ENCODE data around the gene SIRT3. TPM values are rescaled to one million over a fixed set of nuclear protein-coding genes. Genes with fewer than 3 reads are reported as not detected.
A peak's percentile ranks its signal among the peaks of the same experiment; 100 is the strongest.

SIRT3 gene
- 17.0 and 17.3 TPM in 2 replicates for total RNA-seq

- peak; percentile 80 for DNase-seq (ENCODE audit: low spot score)
- Mint-ChIP-seq H3K27ac (peak within 1 kb of the TSS; percentile 100), H3K9me3 (no peaks in the 10 kb centered on the region), H3K27me3 (ENCODE audit: low read depth) (no peaks in the 10 kb centered on the region), H3K4me1 (ENCODE audit: low read depth) (peaks cover 44% of the 10 kb centered on the region), H3K4me3 (ENCODE audit: low read depth) (peak within 1 kb of the TSS; percentile 96), H3K36me3 (ENCODE audit: low read depth) (peaks cover 29% of the 10 kb centered on the region)
- intact Hi-C loops (cut with micrococcal nuclease), result loop anchor here (1.0 to 2.0 kb wide), 3 partner anchors 29 to 77 kb away; partner anchors contain the start of genes BET1L and RIC8A
Measured at GRCh38 chr11:235997-236773, at the start of gene SIRT3. TSS of gene SIRT3 (minus strand) at chr11:236342. CDS start at chr11:236328, 14 bp downstream.

DNA sequence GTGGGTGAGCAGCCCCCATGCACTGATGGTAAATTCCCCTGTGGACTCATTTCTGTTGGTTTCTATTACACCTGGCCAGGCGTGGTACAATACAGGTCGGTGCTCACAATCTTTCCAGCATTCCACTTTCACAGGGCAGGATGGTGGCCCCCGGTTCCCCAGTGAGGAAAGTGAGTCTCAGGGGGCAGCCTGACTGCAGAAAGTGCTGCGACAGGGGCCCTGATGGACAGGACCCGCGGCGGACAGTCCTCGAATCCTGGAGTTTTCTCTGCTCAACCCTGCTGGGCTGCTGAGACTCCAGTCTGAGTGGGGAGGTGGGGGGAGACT lies 49.7 kb upstream of the SIRT3 start:
- peaks cover 8% of the 10 kb centered on the region for H3K36me3 Mint-ChIP-seq (ENCODE audit: low read depth)
- no peaks in the 10 kb centered on the region for H3K9me3 Mint-ChIP-seq
- intact Hi-C loops (cut with micrococcal nuclease), result no loop called here
- DNase-seq (ENCODE audit: low spot score), result no peak
- H3K4me1 Mint-ChIP-seq (ENCODE audit: low read depth), result peaks cover 33% of the 10 kb centered on the region
- H3K27ac Mint-ChIP-seq, result no peak overlapping the region
- peaks cover 43% of the 10 kb centered on the region for H3K27me3 Mint-ChIP-seq (ENCODE audit: low read depth)
- H3K4me3 Mint-ChIP-seq (ENCODE audit: low read depth), result no peak overlapping the region

GRCh38 chr11:285021-285893 lies 49.1 kb upstream of the SIRT3 start:
- DNase-seq (ENCODE audit: low spot score), result no peak
- intact Hi-C loops (cut with micrococcal nuclease), result no loop called here

GRCh38 chr11:284105-285020 lies 48.2 kb upstream of the SIRT3 start:
- Mint-ChIP-seq H3K4me3 (ENCODE audit: low read depth) (no peak overlapping the region), H3K27ac (no peak overlapping the region), H3K36me3 (ENCODE audit: low read depth) (peaks cover 8% of the 10 kb centered on the region), H3K9me3 (no peaks in the 10 kb centered on the region), H3K4me1 (ENCODE audit: low read depth) (peaks cover 35% of the 10 kb centered on the region), H3K27me3 (ENCODE audit: low read depth) (peaks cover 47% of the 10 kb centered on the region)
- no peak for DNase-seq (ENCODE audit: low spot score)
- intact Hi-C loops (cut with micrococcal nuclease), result no loop called here

More at GRCh38 chr11:285021-285893, 49.1 kb upstream of the SIRT3 start:
- Mint-ChIP-seq H3K36me3 (ENCODE audit: low read depth) (peaks cover 8% of the 10 kb centered on the region), H3K27me3 (ENCODE audit: low read depth) (peaks cover 45% of the 10 kb centered on the region), H3K27ac (no peak overlapping the region), H3K9me3 (no peaks in the 10 kb centered on the region), H3K4me1 (ENCODE audit: low read depth) (peaks cover 35% of the 10 kb centered on the region), H3K4me3 (ENCODE audit: low read depth) (no peak overlapping the region)

DNA sequence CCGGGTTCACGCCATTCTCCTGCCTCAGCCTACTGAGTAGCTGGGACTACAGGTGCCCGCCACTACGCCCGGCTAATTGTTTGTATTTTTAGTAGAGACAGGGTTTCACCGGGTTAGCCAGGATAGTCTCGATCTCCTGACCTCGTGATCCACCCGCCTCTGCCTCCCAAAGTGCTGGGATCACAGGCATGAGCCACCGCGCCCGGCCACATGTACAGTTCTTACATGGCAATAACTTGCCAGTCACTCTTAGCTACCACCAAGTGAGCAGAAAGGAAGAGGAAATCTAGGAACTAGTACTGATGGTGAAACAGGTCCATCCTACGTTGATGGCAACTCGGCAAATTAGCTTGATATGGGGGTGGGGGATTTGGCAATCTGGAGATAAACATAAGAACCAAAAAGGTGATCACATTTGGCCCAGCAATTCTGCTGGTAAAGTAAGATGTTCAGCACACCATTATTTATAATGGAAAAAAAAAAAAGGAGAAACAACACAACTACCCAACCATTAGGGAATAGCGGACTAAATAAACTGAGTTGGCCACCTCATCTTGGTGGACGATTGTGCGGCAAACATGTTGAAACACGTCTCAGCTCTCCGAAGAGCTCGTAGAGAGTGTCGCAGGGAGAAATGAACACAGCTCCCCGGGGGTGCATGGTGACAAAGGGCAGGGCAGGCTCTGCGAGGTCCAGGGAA lies 47.4 kb upstream of the SIRT3 start:
- intact Hi-C loops (cut with micrococcal nuclease), result no loop called here
- Mint-ChIP-seq H3K4me1 (ENCODE audit: low read depth) (peaks cover 37% of the 10 kb centered on the region), H3K27me3 (ENCODE audit: low read depth) (peaks cover 49% of the 10 kb centered on the region), H3K9me3 (no peaks in the 10 kb centered on the region), H3K27ac (no peak overlapping the region), H3K36me3 (ENCODE audit: low read depth) (peaks cover 8% of the 10 kb centered on the region), H3K4me3 (ENCODE audit: low read depth) (no peak overlapping the region)
- DNase-seq (ENCODE audit: low spot score), result no peak

DNA sequence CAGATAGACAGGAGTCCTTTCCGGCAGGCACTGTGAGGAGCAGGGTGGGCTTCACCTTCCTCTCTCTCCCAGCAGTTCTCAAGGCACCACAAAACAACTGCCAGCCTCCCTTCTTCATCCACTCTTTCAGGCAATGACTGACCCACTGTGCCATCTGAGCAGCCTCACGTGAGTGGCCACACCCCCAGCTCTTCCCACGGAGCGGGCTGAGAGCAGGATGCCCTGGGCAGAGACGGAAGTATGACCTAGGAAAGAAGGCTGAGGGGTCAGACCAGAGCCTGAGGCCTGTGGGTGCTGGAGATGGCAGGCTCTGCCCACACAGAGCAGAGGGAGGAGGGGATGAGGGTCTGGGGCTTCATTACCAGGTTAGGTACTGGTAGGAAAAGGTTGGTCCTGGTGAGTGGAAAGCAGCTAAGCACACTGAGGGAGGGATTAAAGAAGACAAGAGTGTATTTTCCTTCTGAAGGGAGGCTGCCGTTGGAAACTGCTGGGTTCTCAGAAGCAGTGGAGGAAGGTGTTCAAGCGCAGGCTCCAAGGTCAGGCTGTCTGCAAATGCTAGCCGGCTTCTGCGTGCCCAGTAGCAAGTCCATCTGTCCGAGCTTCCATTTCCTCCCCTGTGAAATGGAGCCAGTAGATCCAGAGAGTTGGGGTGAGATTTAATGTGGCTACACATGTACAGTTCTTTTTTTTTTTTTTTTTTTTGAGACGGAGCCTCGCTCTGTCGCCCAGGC lies 46.7 kb upstream of the SIRT3 start:
- H3K4me3 Mint-ChIP-seq (ENCODE audit: low read depth), result peak overlapping the region; percentile 65
- H3K4me1 Mint-ChIP-seq (ENCODE audit: low read depth), result peaks cover 39% of the 10 kb centered on the region
- intact Hi-C loops (cut with micrococcal nuclease), result no loop called here
- peaks cover 8% of the 10 kb centered on the region for H3K36me3 Mint-ChIP-seq (ENCODE audit: low read depth)
- DNase-seq (ENCODE audit: low spot score), result no peak
- peaks cover 45% of the 10 kb centered on the region for H3K27me3 Mint-ChIP-seq (ENCODE audit: low read depth)
- no peaks in the 10 kb centered on the region for H3K9me3 Mint-ChIP-seq
- H3K27ac Mint-ChIP-seq, result no peak overlapping the region

DNA sequence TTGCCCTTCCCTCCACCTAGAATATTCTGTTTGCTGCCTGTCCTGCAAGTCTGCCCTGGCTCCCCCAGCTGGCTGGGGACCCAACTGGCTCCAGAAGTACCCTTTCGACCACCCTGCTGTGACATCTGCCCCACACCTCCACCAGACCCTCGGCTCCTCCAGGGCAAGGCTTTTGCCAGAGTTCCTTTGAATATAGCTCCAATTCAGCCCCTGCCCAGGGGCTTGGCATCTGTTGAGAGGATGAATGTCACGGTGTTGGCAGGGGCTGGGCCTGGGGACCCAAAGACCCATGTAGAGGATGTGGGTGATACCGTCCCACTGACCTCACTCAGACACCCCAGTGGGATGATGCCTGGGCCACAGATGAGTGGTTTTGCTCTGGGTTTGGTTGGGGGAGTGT lies 46.0 kb upstream of the SIRT3 start:
- no peak for DNase-seq (ENCODE audit: low spot score)
- H3K4me1 Mint-ChIP-seq (ENCODE audit: low read depth), result peaks cover 38% of the 10 kb centered on the region
- H3K36me3 Mint-ChIP-seq (ENCODE audit: low read depth), result peaks cover 13% of the 10 kb centered on the region
- H3K9me3 Mint-ChIP-seq, result no peaks in the 10 kb centered on the region
- intact Hi-C loops (cut with micrococcal nuclease), result no loop called here
- no peak overlapping the region for H3K27ac Mint-ChIP-seq
- H3K4me3 Mint-ChIP-seq (ENCODE audit: low read depth), result peak overlapping the region; percentile 65
- H3K27me3 Mint-ChIP-seq (ENCODE audit: low read depth), result peaks cover 44% of the 10 kb centered on the region

- peaks cover 38% of the 10 kb centered on the region for H3K4me1 Mint-ChIP-seq (ENCODE audit: low read depth)
- peaks cover 45% of the 10 kb centered on the region for H3K27me3 Mint-ChIP-seq (ENCODE audit: low read depth)
Measured at GRCh38 chr11:281486-282161, 45.5 kb upstream of the SIRT3 start.

DNA sequence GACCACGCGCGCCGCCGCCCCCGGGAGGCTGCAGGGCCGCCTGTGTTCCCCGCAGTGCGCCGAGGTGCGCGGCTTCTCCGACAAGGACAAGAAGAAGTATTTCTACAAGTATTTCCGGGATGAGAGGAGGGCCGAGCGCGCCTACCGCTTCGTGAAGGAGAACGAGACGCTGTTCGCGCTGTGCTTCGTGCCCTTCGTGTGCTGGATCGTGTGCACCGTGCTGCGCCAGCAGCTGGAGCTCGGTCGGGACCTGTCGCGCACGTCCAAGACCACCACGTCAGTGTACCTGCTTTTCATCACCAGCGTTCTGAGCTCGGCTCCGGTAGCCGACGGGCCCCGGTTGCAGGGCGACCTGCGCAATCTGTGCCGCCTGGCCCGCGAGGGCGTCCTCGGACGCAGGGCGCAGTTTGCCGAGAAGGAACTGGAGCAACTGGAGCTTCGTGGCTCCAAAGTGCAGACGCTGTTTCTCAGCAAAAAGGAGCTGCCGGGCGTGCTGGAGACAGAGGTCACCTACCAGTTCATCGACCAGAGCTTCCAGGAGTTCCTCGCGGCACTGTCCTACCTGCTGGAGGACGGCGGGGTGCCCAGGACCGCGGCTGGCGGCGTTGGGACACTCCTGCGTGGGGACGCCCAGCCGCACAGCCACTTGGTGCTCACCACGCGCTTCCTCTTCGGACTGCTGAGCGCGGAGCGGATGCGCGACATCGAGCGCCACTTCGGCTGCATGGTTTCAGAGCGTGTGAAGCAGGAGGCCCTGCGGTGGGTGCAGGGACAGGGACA lies 44.8 kb upstream of the SIRT3 start:
- Mint-ChIP-seq H3K36me3 (ENCODE audit: low read depth) (peaks cover 23% of the 10 kb centered on the region), H3K27ac (no peak overlapping the region), H3K4me3 (ENCODE audit: low read depth) (peak overlapping the region; percentile 72), H3K9me3 (peaks cover 11% of the 10 kb centered on the region), H3K4me1 (ENCODE audit: low read depth) (peaks cover 40% of the 10 kb centered on the region), H3K27me3 (ENCODE audit: low read depth) (peaks cover 52% of the 10 kb centered on the region)
- no peak for DNase-seq (ENCODE audit: low spot score)
- intact Hi-C loops (cut with micrococcal nuclease), result no loop called here

More at GRCh38 chr11:281486-282161, 45.5 kb upstream of the SIRT3 start:
- no peak overlapping the region for H3K27ac Mint-ChIP-seq
- H3K4me3 Mint-ChIP-seq (ENCODE audit: low read depth), result peak overlapping the region; percentile 72
- H3K36me3 Mint-ChIP-seq (ENCODE audit: low read depth), result peaks cover 16% of the 10 kb centered on the region
- intact Hi-C loops (cut with micrococcal nuclease), result no loop called here
- H3K9me3 Mint-ChIP-seq, result peaks cover 4% of the 10 kb centered on the region
- DNase-seq (ENCODE audit: low spot score), result no peak

- peaks cover 37% of the 10 kb centered on the region for H3K4me1 Mint-ChIP-seq (ENCODE audit: low read depth)
- peaks cover 24% of the 10 kb centered on the region for H3K36me3 Mint-ChIP-seq (ENCODE audit: low read depth)
- DNase-seq (ENCODE audit: low spot score), result peak; percentile 50
- intact Hi-C loops (cut with micrococcal nuclease), result no loop called here
- H3K9me3 Mint-ChIP-seq, result peaks cover 11% of the 10 kb centered on the region
- peak overlapping the region; percentile 70 for H3K4me3 Mint-ChIP-seq (ENCODE audit: low read depth)
- peaks cover 51% of the 10 kb centered on the region for H3K27me3 Mint-ChIP-seq (ENCODE audit: low read depth)
- H3K27ac Mint-ChIP-seq, result no peak overlapping the region
Measured at GRCh38 chr11:279966-280705, 44.0 kb upstream of the SIRT3 start.
